ENCODE data around the gene SOHLH1.

SOHLH1 gene

GRCh38 chr9:135659252-135659651, 40.0 kb downstream of the SOHLH1 start:
- CTCF ChIA-PET = no interaction called here
- POLR2A ChIA-PET = no interaction called here
- H3K4me3 ChIP-seq (ENCODE audit: low read depth, low read length) = no peak overlapping the region
- no peaks in the 10 kb centered on the region for H3K9me3 ChIP-seq (ENCODE audit: control insufficient read depth, insufficient read depth, low read depth, low read length)
- no peak for TF ChIP-seq ZNF473 (tag by site-specific recombination; IDR thresholded peaks at IDR 0.05)
- TF ChIP-seq ZFP3 (tag by site-specific recombination; IDR thresholded peaks at IDR 0.05; ENCODE audit: low read depth) = no peak
- no peak for TF ChIP-seq TRIM28 (IDR thresholded peaks at IDR 0.05; ENCODE audit: borderline replicate concordance, low read length)
- no peak for TF ChIP-seq ZNF670 (tag by site-specific recombination; IDR thresholded peaks at IDR 0.05; ENCODE audit: low read depth)
- no peaks in the 10 kb centered on the region for H3K36me3 ChIP-seq (ENCODE audit: control insufficient read depth in 2 of 2, insufficient read depth in 1 of 2, low read length in 2 of 2)
- no peak overlapping the region for H3K27ac ChIP-seq (ENCODE audit: extremely low read depth, low read depth, low read length)
- no peaks in the 10 kb centered on the region for H3K4me1 ChIP-seq (ENCODE audit: control insufficient read depth, insufficient read depth, low read length)

DNA sequence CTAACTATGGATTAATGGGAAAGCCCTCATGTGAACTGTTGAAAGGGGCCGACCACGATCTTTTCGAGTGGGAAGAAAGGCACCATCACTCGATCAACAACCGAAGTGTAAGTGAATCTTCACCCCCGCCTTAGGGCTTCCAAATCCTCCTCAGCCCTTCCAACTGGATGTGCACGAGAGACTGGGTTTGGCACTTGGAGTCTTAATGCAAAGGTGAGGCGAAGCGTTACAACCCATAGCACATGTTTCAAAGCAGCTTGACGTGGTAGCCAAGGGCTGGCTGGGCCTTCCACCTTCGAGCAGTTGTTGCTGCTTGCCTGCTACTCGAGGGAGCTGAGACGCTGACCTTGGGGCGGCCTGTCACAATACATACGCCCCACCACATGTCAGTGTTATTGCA, 41.9 kb downstream of the SOHLH1 start:
- ChIA-PET POLR2A (no interaction called here), CTCF (no interaction called here)

DNA sequence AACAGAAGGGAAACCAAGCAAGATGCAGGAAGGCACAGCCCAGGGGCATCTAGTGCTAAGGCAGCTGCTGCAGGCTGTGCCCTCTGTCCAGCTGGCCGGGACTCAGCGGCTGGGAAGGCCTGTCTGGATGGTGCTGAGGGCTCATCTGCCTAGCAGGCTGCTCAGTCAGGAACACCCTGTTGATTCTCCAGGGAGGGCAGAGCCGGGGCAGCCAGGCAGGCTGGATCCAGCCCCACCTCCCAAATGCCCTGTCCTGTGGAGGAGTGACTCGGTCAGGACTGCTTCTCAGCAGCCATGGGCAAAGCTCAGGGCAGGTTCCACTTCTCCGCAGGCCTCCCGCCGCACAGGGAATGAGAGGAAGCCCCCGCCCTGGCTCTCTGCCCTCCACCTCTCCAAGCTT, 44.0 kb downstream of the SOHLH1 start:
- ChIA-PET POLR2A (no interaction called here), CTCF (no interaction called here)
- no peaks in the 10 kb centered on the region for H3K36me3 ChIP-seq (ENCODE audit: control insufficient read depth in 2 of 2, insufficient read depth in 1 of 2, low read length in 2 of 2)
- no peaks in the 10 kb centered on the region for H3K9me3 ChIP-seq (ENCODE audit: control insufficient read depth, insufficient read depth, low read depth, low read length)
- no peak overlapping the region for H3K4me3 ChIP-seq (ENCODE audit: low read depth, low read length)
- H3K4me1 ChIP-seq (ENCODE audit: control insufficient read depth, insufficient read depth, low read length) = no peaks in the 10 kb centered on the region
- H3K27ac ChIP-seq (ENCODE audit: extremely low read depth, low read depth, low read length) = no peak overlapping the region
- no peak for TF ChIP-seq HOXC10 (CRISPR knock-in tag; IDR thresholded peaks at IDR 0.05)
- TF ChIP-seq ZNF645 (tag by site-specific recombination; IDR thresholded peaks at IDR 0.05) = no peak
- no peak for TF ChIP-seq ZNF48 (tag by site-specific recombination; IDR thresholded peaks at IDR 0.05)
- TF ChIP-seq, protein P1, sequence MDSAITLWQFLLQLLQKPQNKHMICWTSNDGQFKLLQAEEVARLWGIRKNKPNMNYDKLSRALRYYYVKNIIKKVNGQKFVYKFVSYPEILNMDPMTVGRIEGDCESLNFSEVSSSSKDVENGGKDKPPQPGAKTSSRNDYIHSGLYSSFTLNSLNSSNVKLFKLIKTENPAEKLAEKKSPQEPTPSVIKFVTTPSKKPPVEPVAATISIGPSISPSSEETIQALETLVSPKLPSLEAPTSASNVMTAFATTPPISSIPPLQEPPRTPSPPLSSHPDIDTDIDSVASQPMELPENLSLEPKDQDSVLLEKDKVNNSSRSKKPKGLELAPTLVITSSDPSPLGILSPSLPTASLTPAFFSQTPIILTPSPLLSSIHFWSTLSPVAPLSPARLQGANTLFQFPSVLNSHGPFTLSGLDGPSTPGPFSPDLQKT (IDR thresholded peaks at IDR 0.05; ENCODE audit: borderline replicate concordance, low read depth, low read length) = no peak
- TF ChIP-seq ZBTB44 (tag by site-specific recombination; IDR thresholded peaks at IDR 0.05) = no peak
- no peak for TF ChIP-seq ZNF521 (tag by site-specific recombination; IDR thresholded peaks at IDR 0.05)

More for the DNA sequence above, 41.9 kb downstream of the SOHLH1 start:
- TF ChIP-seq MEIS1 (CRISPR knock-in tag; IDR thresholded peaks at IDR 0.05; ENCODE audit: borderline replicate concordance) (no peak), ZNF24 (tag by site-specific recombination; IDR thresholded peaks at IDR 0.05) (no peak), ZNF23 (tag by site-specific recombination; IDR thresholded peaks at IDR 0.05; ENCODE audit: borderline replicate concordance) (no peak), RBAK (tag by site-specific recombination; IDR thresholded peaks at IDR 0.05) (no peak), ZNF837 (tag by site-specific recombination; IDR thresholded peaks at IDR 0.05) (no peak), ZNF354C (tag by site-specific recombination; IDR thresholded peaks at IDR 0.05; ENCODE audit: borderline replicate concordance, low read depth) (no peak), ZNF585B (tag by site-specific recombination; IDR thresholded peaks at IDR 0.05) (no peak), ZNF114 (tag by site-specific recombination; IDR thresholded peaks at IDR 0.05) (no peak), ZFHX2 (tag by site-specific recombination; conservative IDR thresholded peaks at IDR 0.05) (no peak), ZNF324 (tag by site-specific recombination; IDR thresholded peaks at IDR 0.05) (no peak), ZNF239 (tag by site-specific recombination; IDR thresholded peaks at IDR 0.05) (no peak), HIC1 (tag by site-specific recombination; IDR thresholded peaks at IDR 0.05) (no peak), PRDM10 (tag by site-specific recombination; IDR thresholded peaks at IDR 0.05) (no peak), ZNF214 (tag by site-specific recombination; IDR thresholded peaks at IDR 0.05; ENCODE audit: borderline replicate concordance) (no peak)
- Histone ChIP-seq H3K4me3 (ENCODE audit: low read depth, low read length) (no peak overlapping the region), H3K27ac (ENCODE audit: extremely low read depth, low read depth, low read length) (no peak overlapping the region), H3K4me1 (ENCODE audit: control insufficient read depth, insufficient read depth, low read length) (no peaks in the 10 kb centered on the region), H3K36me3 (ENCODE audit: control insufficient read depth in 2 of 2, insufficient read depth in 1 of 2, low read length in 2 of 2) (no peaks in the 10 kb centered on the region), H3K9me3 (ENCODE audit: control insufficient read depth, insufficient read depth, low read depth, low read length) (no peaks in the 10 kb centered on the region)
